Muscle of back (tissue), 13 donors: ENCODE results near the gene FRMD7. TPM values are rescaled to one million over a fixed set of nuclear protein-coding genes. Genes with fewer than 3 reads are reported as not detected.
"Not testable (repeated sequence)": the region's sequence is repeated elsewhere in the genome, so short reads cannot be mapped to it uniquely, and the experiment has no call there.

ENCODE experiments used
- DNase-seq, 3 donors: peaks; one replicate each; pipeline versions ENCODE4 v3.0.0 to v3.0.0-alpha.2; 2013
- long read RNA-seq, 9 donors: transcript quantifications; one replicate each; lab custom pipeline, GENCODE V29; 2026
- polyA plus RNA-seq, 10 donors: library from polyadenylated mRNA; unstranded; fragments of 120-200 nt; gene quantifications; one replicate each; pipeline ENCODE4 v1.2.1, GENCODE V29; 2013; ENCODE audit not compliant: insufficient read length in 10 of 10

The FRMD7 gene, protein sequence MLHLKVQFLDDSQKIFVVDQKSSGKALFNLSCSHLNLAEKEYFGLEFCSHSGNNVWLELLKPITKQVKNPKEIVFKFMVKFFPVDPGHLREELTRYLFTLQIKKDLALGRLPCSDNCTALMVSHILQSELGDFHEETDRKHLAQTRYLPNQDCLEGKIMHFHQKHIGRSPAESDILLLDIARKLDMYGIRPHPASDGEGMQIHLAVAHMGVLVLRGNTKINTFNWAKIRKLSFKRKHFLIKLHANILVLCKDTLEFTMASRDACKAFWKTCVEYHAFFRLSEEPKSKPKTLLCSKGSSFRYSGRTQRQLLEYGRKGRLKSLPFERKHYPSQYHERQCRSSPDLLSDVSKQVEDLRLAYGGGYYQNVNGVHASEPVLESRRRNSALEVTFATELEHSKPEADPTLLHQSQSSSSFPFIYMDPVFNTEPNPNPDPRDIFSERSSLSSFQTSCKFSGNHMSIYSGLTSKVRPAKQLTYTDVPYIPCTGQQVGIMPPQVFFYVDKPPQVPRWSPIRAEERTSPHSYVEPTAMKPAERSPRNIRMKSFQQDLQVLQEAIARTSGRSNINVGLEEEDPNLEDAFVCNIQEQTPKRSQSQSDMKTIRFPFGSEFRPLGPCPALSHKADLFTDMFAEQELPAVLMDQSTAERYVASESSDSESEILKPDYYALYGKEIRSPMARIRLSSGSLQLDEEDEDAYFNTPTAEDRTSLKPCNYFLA
- under 1 TPM; 0.07 to 0.93 (median 0.50) TPM for polyA plus RNA-seq
- long read RNA-seq, donor 1, result 0 reads
- long read RNA-seq, donor 2, result 0 reads
- long read RNA-seq, donor 3, result 0 reads
- long read RNA-seq, donor 4, result 0 reads
- long read RNA-seq, donor 5, result 0 reads
- long read RNA-seq, donor 6, result 0 reads
- long read RNA-seq, donor 7, result 0 reads
- long read RNA-seq, donor 8, result 0 reads
- long read RNA-seq, donor 9, result 0 reads

DNA sequence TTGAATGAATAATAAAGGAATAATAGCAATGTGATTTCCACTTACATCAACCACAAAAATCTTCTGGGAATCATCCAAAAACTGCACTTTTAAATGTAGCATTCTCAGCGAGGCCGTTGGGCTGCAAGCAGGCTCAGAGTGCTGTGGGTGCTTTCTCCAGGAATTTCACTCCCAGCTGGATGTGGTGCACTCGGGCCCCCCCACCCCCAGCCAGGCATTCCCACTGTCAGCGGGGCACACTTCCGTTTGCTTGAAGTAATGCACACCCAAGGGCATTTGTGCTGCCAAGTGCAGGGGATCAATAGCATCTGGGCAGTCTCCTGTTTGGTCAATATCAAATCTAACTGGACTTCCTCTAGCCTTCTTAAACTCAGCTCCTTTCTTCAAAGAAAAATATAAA lies at the start of gene FRMD7:
FRMD7 (minus strand) TSS at position 278 of the 400 bp plus-strand sequence; CDS start at position 102, 176 bp downstream.
- peak in 2 of 3 donors; percentile 6 to 24 for DNase-seq

DNA sequence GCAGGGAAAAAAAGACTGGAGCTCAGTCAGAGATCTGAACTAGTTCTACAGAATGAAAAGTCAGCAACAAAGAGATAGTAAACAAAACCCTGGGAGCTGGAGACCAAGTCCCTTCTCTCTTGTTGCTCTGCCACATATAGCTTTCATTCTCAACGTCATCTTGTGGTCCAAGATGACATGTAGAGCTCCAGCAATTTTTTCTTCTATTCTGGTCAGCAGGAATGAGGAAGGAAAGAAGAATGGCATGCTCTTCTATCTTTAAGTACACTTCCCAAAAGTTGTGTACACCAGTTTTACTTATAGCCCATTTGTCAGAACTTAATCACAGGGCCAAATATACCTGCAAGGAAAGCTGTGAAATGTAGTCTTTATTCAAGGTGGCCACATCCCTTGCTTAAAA lies 45.8 kb upstream of the FRMD7 start:
- DNase-seq, result no peak

DNA sequence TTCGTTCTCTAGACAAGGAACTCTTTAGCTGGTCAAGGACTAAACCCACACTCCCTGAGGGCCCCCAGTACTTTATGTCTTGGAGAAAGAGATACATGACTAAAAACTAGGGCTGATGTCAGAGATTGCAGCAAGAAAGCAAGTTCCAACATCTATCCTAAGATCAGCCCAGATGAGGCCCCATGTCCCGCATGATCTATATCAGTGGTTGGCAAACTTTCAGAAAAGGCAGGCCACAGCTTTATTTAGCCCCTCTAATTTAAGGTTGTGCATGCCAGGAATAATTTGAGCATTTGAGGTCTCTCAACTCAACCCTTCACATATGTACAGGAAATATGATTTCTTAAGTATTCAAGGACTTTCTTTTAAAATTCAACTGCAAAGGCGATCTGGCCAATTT lies 44.1 kb upstream of the FRMD7 start:
- peak; percentile 20 to 35 (median 31) for DNase-seq

DNA sequence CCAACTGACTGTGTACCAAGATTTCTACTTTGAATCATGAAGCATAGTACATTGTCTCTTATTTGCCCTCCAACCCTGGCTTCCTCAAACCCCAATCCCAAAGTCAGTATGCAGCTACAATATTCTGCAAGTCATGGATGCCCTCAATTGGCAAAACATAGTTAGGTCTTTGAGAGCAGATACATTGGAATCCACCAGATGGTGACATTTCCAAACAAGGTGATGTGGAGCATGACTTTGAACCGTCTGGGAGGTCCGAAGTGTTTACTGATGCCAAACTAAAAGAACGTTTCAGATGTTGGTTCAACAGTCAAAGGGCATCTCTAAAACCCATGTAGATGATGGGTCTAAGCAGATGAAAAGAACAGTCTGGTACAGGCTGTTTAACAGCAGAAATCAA lies 43.7 kb upstream of the FRMD7 start:
- DNase-seq, result no peak

DNA sequence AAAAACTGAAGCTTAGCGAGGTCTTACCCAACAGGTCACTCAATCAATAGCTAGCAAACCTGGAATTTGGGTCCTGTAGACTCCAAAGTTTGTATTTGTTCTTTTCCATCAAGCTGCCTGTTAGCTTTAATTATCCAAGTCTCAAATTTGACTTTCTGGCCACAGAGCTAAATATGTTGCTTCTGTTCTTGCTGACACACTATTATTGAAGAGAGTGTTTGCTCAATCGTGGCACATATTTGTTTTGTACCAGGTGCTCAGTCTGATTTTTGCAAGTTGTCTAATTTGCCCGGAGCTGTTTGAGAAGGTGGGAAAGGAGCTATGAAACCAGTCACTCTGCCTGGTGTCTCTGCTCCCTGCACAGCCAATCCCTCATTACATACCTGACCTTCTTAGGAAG lies 41.7 kb upstream of the FRMD7 start:
- no peak for DNase-seq

DNA sequence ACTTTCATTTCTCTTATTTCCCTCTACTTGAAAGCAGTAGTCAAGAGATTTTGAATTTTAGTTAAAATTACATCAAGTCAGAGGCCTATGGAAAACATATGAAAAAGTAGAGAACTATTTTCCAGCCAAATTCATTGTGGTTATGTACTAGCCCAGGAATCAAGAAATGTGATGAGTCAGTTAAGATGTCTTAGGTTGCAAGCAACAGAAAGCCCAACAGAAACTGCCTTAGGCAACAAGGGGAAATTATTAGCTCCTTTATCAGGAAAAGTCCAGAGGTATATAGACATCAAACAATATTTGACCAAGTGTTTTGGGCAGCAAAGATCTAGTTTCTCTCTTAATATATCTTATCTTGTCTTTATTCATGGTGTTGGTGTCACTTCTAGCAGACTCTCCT lies 37.8 kb upstream of the FRMD7 start:
- DNase-seq, result no peak

DNA sequence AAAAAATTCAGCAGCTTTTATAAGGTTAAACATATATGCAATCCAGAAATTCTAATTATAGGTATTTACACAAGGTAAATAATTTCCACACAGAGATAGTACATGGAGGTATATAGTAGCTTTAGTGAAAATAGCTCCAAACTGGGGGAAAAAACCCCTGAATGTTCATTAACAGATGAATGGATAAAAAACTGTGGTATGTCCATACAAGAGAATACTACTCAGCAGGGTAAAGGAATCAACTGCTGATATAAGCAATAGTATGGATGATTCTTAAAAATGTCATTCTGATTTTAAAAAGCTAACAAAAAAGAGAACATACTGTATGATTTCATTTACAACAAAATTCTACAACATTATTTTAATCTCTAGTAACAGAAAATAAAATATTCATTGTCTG lies 37.2 kb upstream of the FRMD7 start:
- DNase-seq, result no peak

DNA sequence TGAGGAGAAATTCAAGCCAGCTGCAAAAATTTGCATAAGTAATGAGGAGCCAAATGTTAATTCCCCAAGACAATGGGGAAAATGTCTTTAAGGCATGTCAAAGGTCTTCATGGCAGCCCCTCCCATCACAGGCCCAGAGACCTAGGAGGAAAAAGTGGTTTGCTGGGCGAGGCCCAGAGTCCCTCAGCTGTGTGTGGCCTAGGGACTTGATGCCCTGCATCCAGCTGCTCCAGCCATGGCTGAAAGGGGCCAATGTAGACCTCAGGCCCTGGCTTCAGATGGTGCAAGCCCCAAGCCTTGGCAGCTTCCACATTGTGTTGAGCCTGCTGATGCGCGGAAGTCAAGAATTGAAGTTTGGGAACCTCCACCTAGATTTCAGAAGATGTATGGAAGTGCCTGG lies 35.3 kb upstream of the FRMD7 start:
- DNase-seq, result not testable (repeated sequence)

DNA sequence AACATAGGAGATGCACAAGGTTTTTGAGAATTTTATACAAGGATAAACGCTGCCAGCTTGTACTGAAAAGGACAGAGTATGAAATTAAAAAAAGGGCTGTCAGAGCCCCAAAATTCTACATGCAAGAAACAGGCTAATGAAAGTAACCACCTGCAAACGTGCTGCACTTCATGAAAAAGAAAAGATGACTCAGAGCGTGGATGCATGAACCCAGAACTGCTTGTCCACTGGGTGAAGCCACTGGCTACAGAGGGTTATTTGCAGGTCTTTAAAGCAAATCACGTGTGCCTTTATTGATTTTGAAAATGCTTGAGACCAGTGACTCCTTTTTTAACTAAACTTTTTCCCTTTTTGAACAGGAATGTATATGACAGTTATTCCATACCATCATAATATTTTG lies 25.3 kb upstream of the FRMD7 start:
- DNase-seq, result no peak

DNA sequence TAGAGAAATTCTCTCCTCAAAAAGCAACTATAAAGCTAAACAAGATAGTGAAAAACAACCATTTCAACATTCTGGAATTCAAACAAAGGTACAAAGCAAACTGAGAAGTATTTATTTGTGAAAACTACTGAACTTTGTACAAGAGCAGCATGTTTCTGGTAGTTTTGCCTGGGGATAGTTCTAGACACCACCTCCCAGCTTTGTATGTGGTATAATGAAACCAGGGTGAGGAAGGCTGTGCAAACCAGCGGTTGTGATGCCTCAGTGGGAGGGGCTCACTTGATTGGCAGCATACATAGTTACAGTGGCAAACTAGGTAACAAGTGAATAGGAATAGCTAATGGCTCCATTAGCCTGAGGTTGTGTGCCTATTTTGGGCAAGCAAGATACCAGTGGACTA lies 18.6 kb upstream of the FRMD7 start:
- DNase-seq, result no peak

DNA sequence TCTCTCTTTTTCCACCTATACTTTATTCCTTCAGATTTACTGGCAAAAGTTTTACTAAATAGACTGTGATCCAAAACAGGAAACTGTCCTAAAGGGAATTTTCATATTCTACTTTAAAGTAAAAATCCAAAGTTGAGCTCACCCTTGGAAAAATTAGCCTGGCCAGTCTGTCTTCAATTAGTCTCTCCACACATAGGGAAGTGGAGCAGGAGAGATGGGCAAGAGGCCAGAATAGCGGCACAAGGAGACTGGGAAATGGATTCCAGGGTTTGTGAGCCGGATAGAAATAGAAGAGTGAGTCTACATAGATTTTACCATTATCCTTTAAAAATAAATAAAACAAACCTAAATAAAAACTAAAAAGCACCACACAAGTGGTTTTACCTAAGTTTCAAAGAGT lies 16.2 kb upstream of the FRMD7 start:
- peak; percentile 5 to 64 (median 54) for DNase-seq

DNA sequence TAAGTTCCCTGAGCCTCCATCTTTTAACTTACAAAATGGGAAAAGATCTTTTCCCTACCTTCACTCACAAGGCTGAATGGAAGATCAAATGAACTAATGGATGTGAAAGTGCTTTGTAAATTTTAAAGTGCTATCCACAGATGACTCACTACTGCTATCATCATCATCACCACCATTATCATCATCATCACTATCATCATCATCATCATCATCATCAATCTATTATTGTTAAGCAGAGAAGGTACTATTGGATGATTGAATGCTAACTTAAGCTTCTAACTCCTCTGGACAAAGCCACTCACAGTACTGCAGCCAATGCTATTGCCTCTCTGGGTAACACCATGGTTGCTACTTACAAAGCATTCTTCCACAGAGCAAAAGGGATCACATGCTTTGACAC lies 1.9 kb downstream of the FRMD7 start:
- no peak for DNase-seq

DNA sequence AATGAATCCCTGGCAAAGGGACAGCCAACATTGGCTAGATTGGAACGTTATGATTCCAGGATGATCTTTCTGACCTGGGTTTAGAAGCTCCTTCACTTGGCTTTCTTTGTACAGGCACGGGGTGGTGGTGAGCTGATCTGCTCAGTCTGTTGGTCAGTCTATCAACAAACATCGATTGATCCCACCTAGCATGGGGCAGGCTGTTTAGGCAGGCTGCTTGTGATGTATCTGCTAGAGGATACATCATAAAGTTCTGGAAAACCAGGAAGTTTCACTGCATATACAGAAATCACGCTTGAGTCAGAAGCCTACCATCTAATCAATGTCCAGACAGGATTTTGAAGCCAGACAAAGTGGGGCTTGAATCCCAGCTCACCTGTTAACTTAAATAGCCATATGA lies 6.9 kb downstream of the FRMD7 start:
- DNase-seq, result no peak

DNA sequence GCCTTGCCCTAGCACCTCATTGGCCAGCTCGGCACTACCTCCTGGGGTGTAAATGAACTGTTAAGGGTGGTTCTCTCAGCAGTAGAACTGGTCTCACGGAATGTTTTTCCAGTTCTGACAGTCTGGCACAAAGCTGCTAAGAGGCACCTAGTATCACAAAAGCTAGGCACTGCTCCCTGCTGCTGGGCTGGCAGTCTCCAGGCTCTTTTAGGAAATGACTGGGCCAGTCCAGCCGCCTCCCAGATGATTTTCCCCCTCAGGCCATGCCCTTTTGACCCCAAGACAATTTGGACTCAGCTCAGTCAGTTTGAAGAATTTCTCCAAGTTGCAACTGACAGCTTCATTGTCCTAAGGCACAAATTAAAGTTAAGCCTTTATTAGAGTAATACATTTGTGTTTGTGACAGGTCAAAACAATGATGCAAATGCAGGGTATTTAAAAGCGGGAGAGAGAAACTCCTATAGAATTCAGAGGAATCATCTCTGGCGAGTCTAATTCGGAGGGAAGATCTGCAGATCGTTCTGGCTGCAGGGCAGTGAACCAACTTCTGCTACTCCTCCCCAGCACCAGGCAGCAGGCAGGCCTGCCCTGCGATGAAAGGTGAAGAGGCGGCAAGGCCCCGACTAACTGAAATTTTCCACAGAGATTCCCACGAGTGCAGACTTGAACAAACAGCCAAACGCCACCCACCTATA lies 7.9 kb downstream of the FRMD7 start:
- no peak for DNase-seq

DNA sequence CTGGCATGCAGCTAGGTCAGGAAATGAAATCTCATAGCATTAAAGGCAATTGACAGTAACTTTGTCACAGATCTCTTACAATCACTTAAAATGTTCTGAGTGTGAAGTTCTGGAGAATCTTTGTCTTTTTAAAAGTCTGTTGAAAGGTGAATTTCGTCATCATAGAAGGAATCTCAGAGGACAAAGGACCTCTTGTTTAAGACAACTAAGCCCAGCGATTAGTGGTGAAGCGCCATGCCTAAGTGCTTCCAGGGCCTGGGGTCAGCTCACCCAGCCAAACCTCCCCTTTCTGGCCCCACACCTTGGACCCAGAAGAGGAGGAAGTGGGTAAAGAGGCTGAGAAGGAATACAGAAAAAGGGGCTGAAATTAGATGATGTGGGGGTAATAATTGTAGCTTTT lies 8.5 kb downstream of the FRMD7 start:
- DNase-seq, result no peak

DNA sequence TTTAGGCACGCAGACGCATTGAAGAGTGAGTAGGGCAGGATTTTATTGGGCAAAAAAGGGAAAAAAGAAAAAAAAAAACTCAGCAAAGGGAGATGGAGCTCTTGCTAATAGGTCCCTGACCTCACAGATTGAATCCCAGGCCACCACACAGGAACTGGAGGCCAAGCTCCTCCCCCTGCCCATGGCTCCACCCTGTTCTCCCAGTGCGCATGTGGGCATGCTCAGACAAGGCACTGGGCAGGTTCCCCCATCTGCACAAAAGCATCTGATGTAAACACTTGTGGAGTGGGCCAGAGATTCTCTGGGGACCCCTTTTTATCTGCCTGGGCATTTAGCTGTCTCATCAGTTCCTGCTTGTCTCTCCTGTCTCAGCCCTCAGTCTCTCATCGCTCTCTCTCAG lies 9.5 kb downstream of the FRMD7 start:
- no peak for DNase-seq

DNA sequence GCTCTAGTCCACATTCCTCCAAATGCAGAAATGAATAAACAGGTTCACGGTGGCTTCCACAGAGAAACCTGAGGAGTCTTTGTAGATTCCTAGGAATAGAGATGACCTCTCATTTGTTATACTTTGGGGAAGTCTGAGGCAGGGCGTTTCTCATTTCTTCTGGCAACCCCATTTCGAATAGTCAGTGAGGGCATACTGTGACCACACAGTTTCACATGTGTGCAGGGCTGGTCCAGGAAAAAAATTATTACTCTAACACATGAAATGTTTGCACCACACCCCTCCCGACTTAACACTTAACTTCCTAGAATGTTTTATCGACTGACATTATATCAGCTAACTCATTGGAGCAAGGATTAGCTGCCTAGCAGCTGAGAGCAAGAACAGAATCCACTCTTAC lies 12.0 kb downstream of the FRMD7 start:
- DNase-seq, result no peak

DNA sequence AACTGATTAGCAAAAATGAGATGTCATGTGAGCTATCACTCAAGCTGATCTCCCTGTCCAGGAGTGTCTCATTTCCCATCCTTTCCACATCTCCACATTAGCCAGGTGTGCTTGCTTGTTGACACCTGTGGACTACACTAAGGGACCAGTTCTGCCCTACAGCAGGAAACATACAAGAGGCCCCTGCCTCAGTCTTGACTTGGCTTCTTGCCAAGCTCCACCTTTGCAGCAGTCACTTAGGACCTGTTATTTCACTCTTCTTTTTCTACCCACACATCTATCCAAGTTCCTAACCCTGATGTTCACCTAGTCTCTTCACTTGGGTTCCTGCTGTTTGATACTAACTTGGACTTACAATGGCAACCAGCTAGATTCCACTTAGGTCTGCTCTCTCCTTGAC lies 13.2 kb downstream of the FRMD7 start:
- DNase-seq, result no peak

DNA sequence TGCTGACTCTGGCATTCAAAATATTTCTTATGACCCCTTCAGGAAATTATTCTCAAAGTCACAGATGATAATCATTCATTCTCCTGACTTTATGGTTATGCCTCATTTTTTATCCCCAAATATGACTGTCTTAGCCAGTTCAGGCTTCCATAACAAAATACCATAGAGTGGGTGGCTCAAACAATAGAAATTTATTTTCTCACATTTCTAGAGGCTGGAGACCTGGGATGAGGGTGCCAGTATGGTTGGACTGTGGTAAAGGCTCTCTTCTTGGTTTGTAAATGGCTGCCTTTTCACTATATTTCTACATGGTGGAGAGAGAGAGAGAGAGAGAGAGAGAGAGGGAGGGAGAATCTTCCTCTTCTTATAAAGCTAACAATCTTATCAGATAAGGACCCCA lies 20.5 kb downstream of the FRMD7 start:
- no peak for DNase-seq

DNA sequence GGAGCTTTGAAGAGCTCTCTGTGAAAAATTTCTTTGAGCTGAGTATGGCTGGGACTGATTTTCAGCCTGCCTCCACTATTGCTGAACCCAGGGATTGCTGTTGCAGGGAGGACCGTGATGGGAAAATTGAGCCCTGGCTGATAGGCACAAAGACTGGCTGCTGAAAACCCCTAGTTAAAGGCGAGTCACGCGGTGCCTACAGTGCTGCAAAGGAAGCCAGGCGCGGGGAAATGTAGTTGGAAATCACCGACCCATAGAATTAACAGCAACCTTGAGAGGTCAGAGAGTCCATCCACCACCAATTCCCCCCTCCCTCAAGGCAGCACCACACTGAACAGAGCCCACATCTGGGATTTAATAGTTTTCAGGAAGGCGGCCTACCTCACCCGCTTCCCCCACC lies 26.0 kb downstream of the FRMD7 start:
- no peak for DNase-seq

DNA sequence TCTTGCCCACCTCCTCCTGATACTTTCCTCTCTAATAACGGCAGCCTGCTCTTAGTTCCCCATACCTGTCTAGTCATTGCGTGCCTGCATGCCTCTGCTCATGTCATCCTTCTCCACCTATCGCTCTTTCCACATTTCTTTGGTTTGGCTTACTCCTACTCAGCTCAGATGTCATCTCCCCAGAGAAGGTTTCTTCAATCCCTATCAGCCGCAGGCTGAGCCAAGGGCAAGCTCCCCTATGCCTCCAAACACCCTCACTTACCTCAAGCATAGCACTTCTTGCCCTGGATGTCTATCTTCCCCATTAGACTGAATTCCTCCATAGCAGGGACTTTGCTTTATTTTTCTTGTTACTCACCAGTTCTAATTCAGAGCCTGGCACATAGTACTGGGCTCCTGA lies 26.6 kb downstream of the FRMD7 start:
- DNase-seq, result no peak

DNA sequence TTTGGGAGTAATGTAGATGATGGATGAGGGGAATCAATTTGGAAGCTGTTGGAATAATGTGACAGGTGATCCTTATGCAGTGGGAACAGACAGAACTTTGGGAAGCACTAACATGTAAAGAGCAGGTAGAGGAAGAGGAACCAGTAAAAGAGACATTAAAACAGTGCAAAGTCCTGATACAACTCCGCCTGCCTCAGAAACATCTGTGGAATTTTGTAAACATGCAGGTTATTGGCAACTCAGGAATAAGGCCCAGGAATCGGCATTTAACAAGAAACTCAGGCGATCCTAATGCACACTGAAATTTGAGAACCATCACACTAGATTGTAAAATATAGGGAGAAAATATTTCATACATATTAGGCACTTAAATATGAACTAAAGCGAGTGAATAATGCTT lies 29.1 kb downstream of the FRMD7 start:
- not testable (repeated sequence) for DNase-seq
